CD4-positive, alpha-beta T cell (primary cell): ENCODE measurements around the gene ZNF784. TPM values are rescaled to one million over a fixed set of nuclear protein-coding genes. Genes with fewer than 3 reads are reported as not detected.
A peak's percentile ranks its signal among the peaks of the same experiment; 100 is the strongest.

ENCODE experiments used
- ATAC-seq: fragments of 200-7000 bp; cut with Tn5 transposase; one replicate; pipeline ENCODE4 v1.10.0; 2022; ENCODE audit warnings: mild to moderate bottlenecking; ENCODE audit not compliant: poor library complexity
- CTCF ChIA-PET: fragments of 350-600 bp; sonication (Branson Sonifier 250); formaldehyde crosslinking; loops from one replicate; lab custom pipeline; 2021; ENCODE audit warnings: antibody characterized with exemption, inconsistent platforms; lab: Charles Lee
- POLR2A ChIA-PET: fragments of 350-600 bp; sonication (Branson Sonifier 250); formaldehyde crosslinking; loops from one replicate; lab custom pipeline; 2021; ENCODE audit warnings: antibody characterized with exemption, inconsistent platforms; lab: Charles Lee
- DNase-seq, 14 experiments: peaks; one replicate each; pipeline ENCODE4 v3.0.0-alpha.2; 2013 to 2020; ENCODE audit warnings: mixed read lengths in 2 of 14
- H3K27ac ChIP-seq, 2 donors: one replicate each; pipeline versions ENCODE4 v1.5.1 to v1.7.0; 2013; ENCODE audit warnings: low read length in 2 of 2, low read depth in 1 of 2, mild to moderate bottlenecking in 1 of 2
- H3K27me3 ChIP-seq, 2 experiments: 1 replicate in 1 of 2; 2 replicates in 1 of 2; pipeline versions ENCODE4 v1.6.1 to v1.7.0; 2013; ENCODE audit warnings: low read length in 2 of 2, control low read depth in 1 of 2, mild to moderate bottlenecking in 1 of 2, moderate library complexity in 1 of 2; ENCODE audit not compliant: insufficient read depth in 2 of 2, control insufficient read depth in 1 of 2
- H3K36me3 ChIP-seq: one replicate; pipeline ENCODE4 v1.6.1; 2013; ENCODE audit warnings: low read length, control low read depth; ENCODE audit not compliant: insufficient read depth
- H3K4me1 ChIP-seq: one replicate; pipeline ENCODE4 v1.6.1; 2013; ENCODE audit warnings: low read length, control low read depth; ENCODE audit not compliant: insufficient read depth
- H3K4me3 ChIP-seq: one replicate; pipeline ENCODE4 v1.5.1; 2013; ENCODE audit warnings: mild to moderate bottlenecking, low read length, moderate library complexity
- H3K9me3 ChIP-seq, 2 experiments: 1 replicate in 1 of 2; 2 replicates in 1 of 2; pipeline versions ENCODE4 v1.6.1 to v1.7.0; 2013; ENCODE audit warnings: low read length in 2 of 2, mild to moderate bottlenecking in 2 of 2, control low read depth in 1 of 2, moderate library complexity in 1 of 2; ENCODE audit not compliant: control insufficient read depth in 1 of 2, insufficient read depth in 1 of 2
- H3K27ac Mint-ChIP-seq: one replicate; pipeline ENCODE4 v1.8.0; 2020; ENCODE audit warnings: mixed read lengths
- H3K27me3 Mint-ChIP-seq: one replicate; pipeline ENCODE4 v1.8.0; 2021; ENCODE audit warnings: mixed read lengths
- H3K36me3 Mint-ChIP-seq: one replicate; pipeline ENCODE4 v1.8.0; 2021; ENCODE audit warnings: low read depth, mixed read lengths
- H3K4me1 Mint-ChIP-seq: one replicate; pipeline ENCODE4 v1.8.0; 2021; ENCODE audit warnings: low read depth, mixed read lengths
- H3K4me3 Mint-ChIP-seq: one replicate; pipeline ENCODE4 v1.8.0; 2020; ENCODE audit warnings: mild to moderate bottlenecking, mixed read lengths
- H3K9me3 Mint-ChIP-seq: one replicate; pipeline ENCODE4 v1.8.0; 2020; ENCODE audit warnings: mixed read lengths
- intact Hi-C, 2 experiments: fragments of 100-400 bp; cut with DNase I in 1 of 2; cut with micrococcal nuclease in 1 of 2; formaldehyde crosslinking; loops; one replicate each; pipeline versions ENCODE4 v1.15.1 to v1.9.0; 2023 to 2025; cut with DNase I, micrococcal nuclease
- total RNA-seq, 174 experiments: library from RNA in 2 of 174; stranded (reverse) in 2 of 174; gene quantifications; one replicate each; pipeline ENCODE4 v1.2.3 and lab custom pipeline; 2021 to 2026
- TF ChIP-seq, protein P1 (sequence below): fragments of 200-600 bp; IDR thresholded peaks from one replicate; pipeline ENCODE4 v1.8.0; 2022; ENCODE audit warnings: antibody characterized with exemption, mild to moderate bottlenecking

ZNF784 gene
- total RNA-seq, 2 experiments from 2014 or later = 11.2 to 11.8 TPM

DNA sequence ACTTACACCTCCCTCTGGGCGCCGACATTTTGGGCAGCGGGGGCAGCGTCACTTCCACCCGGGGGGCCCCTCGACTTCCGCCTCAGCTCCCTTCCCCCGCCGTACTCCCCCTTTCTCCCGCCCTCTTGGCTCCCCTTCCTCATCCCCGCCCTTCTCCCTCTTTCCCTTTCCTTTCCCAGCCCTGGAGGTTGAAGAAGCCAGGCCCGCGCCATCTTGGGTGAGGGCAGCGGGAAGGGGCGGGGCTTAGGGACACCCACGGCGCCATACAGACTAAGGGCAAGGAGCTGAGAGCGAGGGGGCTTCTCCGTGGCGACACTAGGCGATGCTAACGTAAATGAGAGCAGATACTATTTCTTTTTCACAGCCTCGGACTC is 24.9 kb downstream of the ZNF784 start, which contains the start of gene FIZ1:
Gene FIZ1, minus strand, starts transcription at position 50 of the 374 bp plus-strand sequence. CDS start 1,652 bp downstream, outside the sequence.
- H3K36me3 ChIP-seq = peaks cover 19% of the 10 kb centered on the region
- peak within 1 kb of the TSS; percentile 95 for H3K27ac Mint-ChIP-seq
- peak within 1 kb of the TSS; percentile 95 for H3K4me3 ChIP-seq
- intact Hi-C loops = loop anchor here (1.0 to 5.0 kb wide), 7 partner anchors 12 to 317 kb away; partner anchors contain the start of genes BRSK1 (in 1 of the 2), HSPBP1 (in 1 of the 2), KMT5C (in 1 of the 2) and ZNF579 (in 1 of the 2)
- no peaks in the 10 kb centered on the region for H3K27me3 Mint-ChIP-seq
- no peaks in the 10 kb centered on the region for H3K9me3 Mint-ChIP-seq
- peak within 1 kb of the TSS; percentile 99 for H3K4me3 Mint-ChIP-seq
- no peaks in the 10 kb centered on the region for H3K9me3 ChIP-seq
- no peaks in the 10 kb centered on the region for H3K27me3 ChIP-seq
- peak within 1 kb of the TSS; percentile 95 to 97 for H3K27ac ChIP-seq
- ChIA-PET CTCF (interaction anchor here (1.0 to 2.3 kb wide), 8 partner anchors 18 to 123 kb away, joined by 3 to 17 read pairs (median 4); partner anchors contain the start of genes ZNF579 and ZNF628), POLR2A (interaction anchor here (0.6 to 2.9 kb wide), 27 partner anchors 13 to 1484 kb away, joined by 3 to 42 read pairs (median 8); partner anchors contain the start of genes HSPBP1, ISOC2, KMT5C and MBOAT7)
- ATAC-seq (peak; percentile 71), DNase-seq (peak; percentile 89 to 98 (median 94))
- H3K4me1 Mint-ChIP-seq = peaks cover 24% of the 10 kb centered on the region
- TF ChIP-seq, protein P1, sequence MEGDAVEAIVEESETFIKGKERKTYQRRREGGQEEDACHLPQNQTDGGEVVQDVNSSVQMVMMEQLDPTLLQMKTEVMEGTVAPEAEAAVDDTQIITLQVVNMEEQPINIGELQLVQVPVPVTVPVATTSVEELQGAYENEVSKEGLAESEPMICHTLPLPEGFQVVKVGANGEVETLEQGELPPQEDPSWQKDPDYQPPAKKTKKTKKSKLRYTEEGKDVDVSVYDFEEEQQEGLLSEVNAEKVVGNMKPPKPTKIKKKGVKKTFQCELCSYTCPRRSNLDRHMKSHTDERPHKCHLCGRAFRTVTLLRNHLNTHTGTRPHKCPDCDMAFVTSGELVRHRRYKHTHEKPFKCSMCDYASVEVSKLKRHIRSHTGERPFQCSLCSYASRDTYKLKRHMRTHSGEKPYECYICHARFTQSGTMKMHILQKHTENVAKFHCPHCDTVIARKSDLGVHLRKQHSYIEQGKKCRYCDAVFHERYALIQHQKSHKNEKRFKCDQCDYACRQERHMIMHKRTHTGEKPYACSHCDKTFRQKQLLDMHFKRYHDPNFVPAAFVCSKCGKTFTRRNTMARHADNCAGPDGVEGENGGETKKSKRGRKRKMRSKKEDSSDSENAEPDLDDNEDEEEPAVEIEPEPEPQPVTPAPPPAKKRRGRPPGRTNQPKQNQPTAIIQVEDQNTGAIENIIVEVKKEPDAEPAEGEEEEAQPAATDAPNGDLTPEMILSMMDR = no peak
- peaks cover 34% of the 10 kb centered on the region for H3K4me1 ChIP-seq
- peaks cover 56% of the 10 kb centered on the region for H3K36me3 Mint-ChIP-seq

DNA sequence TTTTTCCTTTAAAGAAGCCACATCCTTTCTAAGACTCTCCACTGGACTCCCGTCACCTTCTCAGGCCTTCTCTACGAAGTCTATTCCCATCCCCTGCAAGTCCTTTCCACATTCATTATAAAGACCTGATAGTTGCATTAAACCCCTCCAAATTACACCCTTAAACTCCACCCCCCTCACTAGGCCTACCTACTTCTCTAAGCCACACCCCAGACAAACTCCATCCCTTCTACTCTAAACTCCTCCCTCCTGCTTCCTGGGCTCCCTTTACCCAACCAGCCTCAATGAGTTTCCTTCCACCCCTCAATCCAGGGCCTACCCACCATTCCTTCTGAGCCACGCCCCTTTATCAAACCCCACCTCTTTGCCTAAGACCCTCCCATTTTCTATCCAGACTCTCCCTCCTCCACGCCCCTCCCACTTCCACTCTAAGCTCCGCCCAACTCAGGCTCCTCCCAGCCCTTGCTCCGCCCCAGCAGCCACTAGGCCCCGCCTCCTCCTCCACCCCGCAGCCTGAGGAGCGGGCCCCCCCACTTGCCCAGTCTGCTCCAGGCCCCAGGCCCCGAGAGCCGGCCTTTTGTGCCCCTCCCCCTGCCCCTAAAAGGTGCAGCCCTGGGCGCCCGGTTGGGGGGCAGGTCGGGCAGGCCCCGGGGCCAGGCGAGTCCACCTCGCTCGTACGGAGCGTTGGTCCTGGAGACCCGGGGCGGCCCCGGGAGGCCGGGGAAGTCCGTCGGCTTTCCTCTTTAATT is 25.5 kb downstream of the ZNF784 start:
- ChIA-PET CTCF (interaction anchor here (1.0 to 2.3 kb wide), 8 partner anchors 18 to 123 kb away, joined by 3 to 17 read pairs (median 4); partner anchors contain the start of genes ZNF579 and ZNF628), POLR2A (interaction anchor here (0.6 to 2.9 kb wide), 25 partner anchors 12 to 1483 kb away, joined by 3 to 42 read pairs (median 8); partner anchors contain the start of genes HSPBP1, ISOC2, KMT5C and MBOAT7)
- H3K36me3 ChIP-seq = peaks cover 19% of the 10 kb centered on the region
- Mint-ChIP-seq H3K9me3 (no peaks in the 10 kb centered on the region), H3K4me1 (peaks cover 22% of the 10 kb centered on the region), H3K27me3 (no peaks in the 10 kb centered on the region), H3K4me3 (peak overlapping the region; percentile 99), H3K27ac (peak overlapping the region; percentile 95), H3K36me3 (peaks cover 55% of the 10 kb centered on the region)
- ATAC-seq = peak; percentile 74
- intact Hi-C loops = loop anchor here (1.0 to 5.0 kb wide), 7 partner anchors 12 to 317 kb away; partner anchors contain the start of genes BRSK1 (in 1 of the 2), HSPBP1 (in 1 of the 2), KMT5C (in 1 of the 2) and ZNF579 (in 1 of the 2)
- peak; percentile 73 to 96 (median 91) for DNase-seq
- H3K9me3 ChIP-seq = no peaks in the 10 kb centered on the region
- peaks cover 28% of the 10 kb centered on the region for H3K4me1 ChIP-seq
- H3K4me3 ChIP-seq = peak overlapping the region; percentile 95
- TF ChIP-seq, protein P1 = no peak
- H3K27me3 ChIP-seq = no peaks in the 10 kb centered on the region
- peak overlapping the region; percentile 95 to 97 for H3K27ac ChIP-seq

DNA sequence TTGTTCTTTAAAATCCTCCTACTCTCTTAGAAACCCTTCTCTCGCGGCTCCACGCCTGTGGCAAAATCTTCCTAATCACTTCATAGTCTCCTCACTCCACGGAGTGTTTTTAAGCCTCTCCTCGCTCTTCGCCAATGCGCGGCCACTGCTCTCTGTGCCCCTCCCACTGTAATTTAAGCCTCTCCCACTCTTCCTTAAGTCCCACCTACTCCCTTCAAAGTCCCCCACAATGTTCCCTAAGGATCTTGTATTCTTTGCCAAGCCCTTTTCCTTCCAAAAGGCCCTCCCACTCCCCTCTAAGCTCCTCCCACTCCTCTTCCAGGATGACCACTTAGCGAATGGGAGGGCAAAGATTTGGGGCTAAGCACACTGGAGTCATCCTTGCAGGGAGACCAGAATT is 26.3 kb downstream of the ZNF784 start:
- Mint-ChIP-seq H3K4me1 (peaks cover 22% of the 10 kb centered on the region), H3K27ac (no peak overlapping the region), H3K27me3 (no peaks in the 10 kb centered on the region), H3K9me3 (no peaks in the 10 kb centered on the region), H3K4me3 (peak overlapping the region; percentile 67), H3K36me3 (peaks cover 51% of the 10 kb centered on the region)
- H3K36me3 ChIP-seq = peaks cover 22% of the 10 kb centered on the region
- no peak overlapping the region for H3K27ac ChIP-seq
- ATAC-seq (no peak), DNase-seq (peak in 1 of 14 experiments; percentile 33)
- intact Hi-C loops = loop anchor here (2.0 to 5.0 kb wide), 3 partner anchors 17 to 316 kb away; partner anchors contain the start of genes BRSK1 (in 1 of the 2), HSPBP1 (in 1 of the 2), ZNF579 (in 1 of the 2) and ZNF580 (in 1 of the 2)
- POLR2A ChIA-PET = interaction anchor here (2.1 to 2.6 kb wide), 2 partner anchors 11 to 259 kb away, joined by 8 to 23 read pairs; partner anchors contain the start of gene KMT5C
- TF ChIP-seq, protein P1 = no peak
- no peaks in the 10 kb centered on the region for H3K9me3 ChIP-seq
- CTCF ChIA-PET = interaction anchor here (1.8 kb wide), 1 partner anchor 8 kb away, joined by 4 read pairs; no protein-coding TSS in a partner anchor
- no peak overlapping the region for H3K4me3 ChIP-seq
- H3K27me3 ChIP-seq = no peaks in the 10 kb centered on the region
- peaks cover 27% of the 10 kb centered on the region for H3K4me1 ChIP-seq
